Stomach (tissue), 4 donors: Measurements from ENCODE around the gene TAL2.

ENCODE experiments used
- CTCF ChIP-seq, 7 experiments: fragments of 450-650 bp in 4 of 7; fragments of 200-600 bp in 3 of 7; sonication (generic) in 3 of 7; IDR thresholded peaks; one replicate each; pipeline ENCODE4 v1.5.1; 2016 to 2019; ENCODE audit warnings: antibody characterized with exemption in 7 of 7, control low read depth in 2 of 7, mild to moderate bottlenecking in 1 of 7
- POLR2A ChIP-seq, 4 donors: fragments of 450-650 bp; IDR thresholded peaks; one replicate each; pipeline ENCODE4 v1.6.1; 2016; ENCODE audit warnings: antibody characterized with exemption in 4 of 4, control low read depth in 2 of 4, mild to moderate bottlenecking in 1 of 4, moderate library complexity in 1 of 4
- POLR2AphosphoS5 ChIP-seq, 3 donors: sonication (generic); formaldehyde crosslinking; IDR thresholded peaks; one replicate each; pipeline ENCODE4 v1.6.1; 2016; ENCODE audit warnings: antibody characterized with exemption in 3 of 3

DNA sequence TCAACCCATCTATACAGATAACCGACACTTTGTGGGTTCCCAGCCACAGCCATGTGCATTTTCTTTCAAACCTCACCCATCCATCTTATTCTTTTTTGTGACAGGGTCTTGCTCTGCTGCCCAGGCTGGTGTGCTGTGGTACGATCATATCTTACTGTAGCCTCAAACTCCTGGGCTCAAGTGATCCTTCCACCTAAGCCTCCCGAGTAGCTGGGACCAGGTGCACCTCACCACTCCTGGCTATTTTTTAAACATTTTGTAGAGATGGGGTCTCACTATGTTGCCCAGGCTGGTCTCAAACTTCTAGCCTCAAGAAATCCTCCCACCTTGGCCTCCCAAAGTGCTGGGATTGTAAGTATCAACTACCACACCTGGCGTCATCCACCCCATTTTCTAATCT, 24.7 kb downstream of the TAL2 start:
- TF ChIP-seq CTCF (IDR thresholded peaks at IDR 0.05) (no peak), POLR2A (IDR thresholded peaks at IDR 0.05) (no peak), POLR2AphosphoS5 (IDR thresholded peaks at IDR 0.05) (no peak)
